Smooth muscle cell (in vitro differentiated cells): Measurements from ENCODE around the gene GAS2L1. TPM values are rescaled to one million over a fixed set of nuclear protein-coding genes. Genes with fewer than 3 reads are reported as not detected.

ENCODE experiments used
- DNase-seq: peaks from one replicate; lab custom pipeline; 2025; ENCODE audit not compliant: unreplicated experiment; lab: John Stamatoyannopoulos, UW
- H2AFZ ChIP-seq: fragments of 200-600 bp; sonication (generic); 2 replicates; pipeline ENCODE4 v1.6.0; 2016; ENCODE audit warnings: antibody characterized with exemption, low read depth, mild to moderate bottlenecking
- H3F3A ChIP-seq: fragments of 200-600 bp; sonication (generic); 2 replicates; pipeline ENCODE4 v1.6.0; 2017; ENCODE audit warnings: antibody characterized with exemption, low read depth
- H3K27ac ChIP-seq: fragments of 200-600 bp; sonication (generic); 2 replicates; pipeline ENCODE4 v1.5.1; 2016; ENCODE audit warnings: low read depth, mild to moderate bottlenecking
- H3K27me3 ChIP-seq: fragments of 200-600 bp; sonication (generic); 2 replicates; pipeline ENCODE4 v1.6.1; 2016; ENCODE audit warnings: low read depth, mild to moderate bottlenecking
- H3K36me3 ChIP-seq: fragments of 200-600 bp; sonication (generic); 2 replicates; pipeline ENCODE4 v1.5.1; 2016; ENCODE audit warnings: low read depth
- H3K4me1 ChIP-seq: fragments of 200-600 bp; sonication (generic); 2 replicates; pipeline ENCODE4 v1.5.1; 2016; ENCODE audit warnings: low read depth
- H3K4me2 ChIP-seq: fragments of 200-600 bp; sonication (generic); 2 replicates; pipeline ENCODE4 v1.6.0; 2016; ENCODE audit warnings: mild to moderate bottlenecking
- H3K4me3 ChIP-seq: fragments of 200-600 bp; sonication (generic); 2 replicates; pipeline ENCODE4 v1.5.1; 2016; ENCODE audit warnings: mild to moderate bottlenecking
- H3K79me2 ChIP-seq: fragments of 200-600 bp; sonication (generic); 2 replicates; pipeline ENCODE4 v1.6.0; 2016; ENCODE audit warnings: low read depth, mild to moderate bottlenecking
- H3K9ac ChIP-seq: fragments of 200-600 bp; sonication (generic); 2 replicates; pipeline ENCODE4 v1.6.0; 2016; ENCODE audit warnings: low read depth
- H3K9me3 ChIP-seq: fragments of 200-600 bp; sonication (generic); replicated peaks from 2 replicates; pipeline ENCODE4 v1.5.1; 2016; ENCODE audit warnings: low read depth
- H4K20me1 ChIP-seq: fragments of 200-600 bp; sonication (generic); 2 replicates; pipeline ENCODE4 v1.6.0; 2016; ENCODE audit warnings: low read depth
- WGBS: methylation state at CpG from one replicate; pipeline ENCODE4 v1.1.7; 2016; ENCODE audit warnings: low lambda C conversion rate; 5-methylcytosine and 5-hydroxymethylcytosine counted together
- polyA plus RNA-seq: library from polyadenylated mRNA; unstranded; fragments of >200 nt; fragmentation: Nextera tagmentation; extraction: Ambion mirVana; gene quantifications from 2 replicates; pipeline ENCODE4 v1.2.1, GENCODE V29; 2016
- total RNA-seq: library from RNA; depleted of rRNA; stranded (reverse); fragments of >200 nt; gene quantifications from 2 replicates; pipeline ENCODE4 v1.2.3, GENCODE V29; 2014
- TF ChIP-seq, protein P1 (sequence below): fragments of 200-600 bp; sonication (generic); IDR thresholded peaks from 2 replicates; pipeline ENCODE4 v1.5.1; 2017; ENCODE audit warnings: borderline replicate concordance, mild to moderate bottlenecking, antibody characterized with exemption; ENCODE audit not compliant: insufficient read depth, poor library complexity, severe bottlenecking

Gene GAS2L1
- total and polyA plus RNA-seq, 2 experiments from 2014 or later = 7.8 to 31.7 TPM

DNA sequence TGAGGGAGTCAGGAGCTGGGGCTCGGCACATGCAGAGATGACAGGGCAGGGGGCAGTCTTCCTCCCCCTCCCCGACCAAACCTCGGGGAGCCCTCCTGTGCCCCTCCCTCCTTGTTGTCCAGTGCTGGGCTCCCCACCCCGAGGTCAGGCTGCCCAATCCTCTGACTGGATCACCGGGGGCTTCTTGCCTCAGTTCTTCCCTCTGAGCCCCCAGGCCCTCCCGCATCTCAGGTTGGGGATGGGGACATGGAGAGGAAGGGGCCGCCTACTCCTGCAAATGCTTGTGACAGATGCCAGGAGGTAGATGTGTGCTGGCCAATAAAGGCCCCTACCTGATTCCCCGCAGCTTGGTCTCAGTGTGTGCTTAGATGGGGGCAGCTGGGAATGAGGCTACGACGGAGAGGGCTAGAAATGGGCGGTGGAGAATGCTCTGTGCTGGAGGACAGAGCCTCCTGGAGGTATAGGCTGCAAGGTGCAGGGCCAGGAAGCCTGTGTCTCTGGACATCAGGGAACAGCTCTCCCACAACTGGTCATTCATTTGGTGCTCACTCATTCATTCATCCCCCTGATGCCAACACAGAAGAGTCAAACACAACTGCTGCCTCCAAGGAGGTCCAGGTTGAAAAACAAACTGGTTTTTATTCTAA lies 47.1 kb upstream of the GAS2L1 start:
- H3K27me3 ChIP-seq = no peaks in the 10 kb centered on the region
- DNase-seq = no peak
- TF ChIP-seq, protein P1, sequence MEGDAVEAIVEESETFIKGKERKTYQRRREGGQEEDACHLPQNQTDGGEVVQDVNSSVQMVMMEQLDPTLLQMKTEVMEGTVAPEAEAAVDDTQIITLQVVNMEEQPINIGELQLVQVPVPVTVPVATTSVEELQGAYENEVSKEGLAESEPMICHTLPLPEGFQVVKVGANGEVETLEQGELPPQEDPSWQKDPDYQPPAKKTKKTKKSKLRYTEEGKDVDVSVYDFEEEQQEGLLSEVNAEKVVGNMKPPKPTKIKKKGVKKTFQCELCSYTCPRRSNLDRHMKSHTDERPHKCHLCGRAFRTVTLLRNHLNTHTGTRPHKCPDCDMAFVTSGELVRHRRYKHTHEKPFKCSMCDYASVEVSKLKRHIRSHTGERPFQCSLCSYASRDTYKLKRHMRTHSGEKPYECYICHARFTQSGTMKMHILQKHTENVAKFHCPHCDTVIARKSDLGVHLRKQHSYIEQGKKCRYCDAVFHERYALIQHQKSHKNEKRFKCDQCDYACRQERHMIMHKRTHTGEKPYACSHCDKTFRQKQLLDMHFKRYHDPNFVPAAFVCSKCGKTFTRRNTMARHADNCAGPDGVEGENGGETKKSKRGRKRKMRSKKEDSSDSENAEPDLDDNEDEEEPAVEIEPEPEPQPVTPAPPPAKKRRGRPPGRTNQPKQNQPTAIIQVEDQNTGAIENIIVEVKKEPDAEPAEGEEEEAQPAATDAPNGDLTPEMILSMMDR = no peak
- 81% methylated on average over 11 of the region's 11 CpGs for WGBS
- no peaks in the 10 kb centered on the region for H3K9me3 ChIP-seq
- H2AFZ ChIP-seq = no peak overlapping the region
- no peaks in the 10 kb centered on the region for H3K36me3 ChIP-seq
- no peaks in the 10 kb centered on the region for H4K20me1 ChIP-seq
- H3K79me2 ChIP-seq = no peaks in the 10 kb centered on the region
- H3K4me3 ChIP-seq = no peak overlapping the region
- no peak overlapping the region for H3K4me2 ChIP-seq
- H3F3A ChIP-seq = no peaks in the 10 kb centered on the region
- no peak overlapping the region for H3K9ac ChIP-seq
- no peak overlapping the region for H3K27ac ChIP-seq
- H3K4me1 ChIP-seq = no peaks in the 10 kb centered on the region

DNA sequence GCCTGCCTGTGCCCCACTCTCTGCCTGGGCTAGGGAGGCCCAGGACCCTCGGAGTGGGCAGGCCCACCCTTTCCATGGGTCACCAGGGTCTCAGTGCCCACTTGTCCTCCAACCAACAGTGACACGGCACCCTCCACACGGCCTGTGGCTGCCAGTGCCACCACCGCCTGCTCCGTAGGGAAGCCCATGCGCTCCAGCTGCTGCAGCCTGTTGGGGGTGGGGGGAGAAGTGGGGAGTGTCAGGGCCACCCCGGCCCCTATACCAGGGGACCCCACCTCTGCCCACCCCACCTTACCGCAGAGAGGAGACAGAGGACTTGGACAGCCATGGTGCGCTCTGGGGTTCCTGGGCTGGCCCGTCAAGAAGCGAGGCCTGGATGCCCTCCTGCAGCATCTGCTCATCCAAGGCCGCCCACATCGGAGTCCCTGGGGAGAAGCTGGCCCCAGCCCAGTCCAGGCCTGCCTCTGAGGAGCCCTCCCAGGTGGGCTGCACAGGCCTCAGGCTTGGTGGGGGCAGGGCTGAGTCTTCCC lies 46.4 kb upstream of the GAS2L1 start:
- no peak for DNase-seq
- H3K27ac ChIP-seq = no peak overlapping the region
- 98% methylated on average over 13 of the region's 13 CpGs for WGBS

DNA sequence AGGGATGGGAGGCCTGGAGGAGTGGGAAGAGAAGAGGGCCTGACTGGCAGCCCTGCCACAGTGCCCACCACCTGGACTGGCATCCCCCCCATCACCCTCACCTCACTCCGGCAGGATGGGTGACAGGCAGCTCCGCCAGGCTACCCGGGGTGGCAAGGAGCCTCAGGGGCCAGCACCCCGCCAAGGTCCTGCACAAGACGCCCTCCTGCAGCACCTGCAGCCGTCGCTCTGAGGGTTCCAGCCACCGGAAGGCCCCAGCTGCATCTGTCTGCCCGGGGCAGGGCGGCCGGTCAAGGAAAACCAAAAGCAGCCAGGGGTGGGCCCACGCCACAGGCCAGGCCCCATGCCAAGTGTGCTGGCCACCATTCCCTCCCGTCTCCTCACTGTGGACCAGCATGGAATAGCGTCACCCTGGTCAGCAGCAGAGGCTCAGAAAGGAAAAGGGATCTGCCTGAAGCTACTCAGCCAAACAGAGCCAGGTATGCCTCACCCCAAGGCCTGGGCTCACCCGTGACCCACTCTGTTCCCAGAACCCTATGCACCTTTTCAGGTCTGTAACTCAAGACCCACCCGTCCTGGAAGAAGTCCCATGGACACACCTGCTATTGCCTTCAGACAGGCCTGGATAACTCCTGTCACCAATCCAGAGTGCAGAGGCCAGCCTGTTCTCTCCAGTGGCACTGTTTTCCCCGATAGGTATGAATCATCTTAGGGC lies 45.7 kb upstream of the GAS2L1 start:
- no peak overlapping the region for H2AFZ ChIP-seq
- no peaks in the 10 kb centered on the region for H3K9me3 ChIP-seq
- DNase-seq = no peak
- no peaks in the 10 kb centered on the region for H3K27me3 ChIP-seq
- no peak overlapping the region for H3K27ac ChIP-seq
- no peaks in the 10 kb centered on the region for H3K79me2 ChIP-seq
- no peak overlapping the region for H3K9ac ChIP-seq
- no peak overlapping the region for H3K4me2 ChIP-seq
- WGBS = 95% methylated on average over 17 of the region's 17 CpGs
- no peaks in the 10 kb centered on the region for H3K4me1 ChIP-seq
- no peaks in the 10 kb centered on the region for H4K20me1 ChIP-seq
- H3F3A ChIP-seq = no peaks in the 10 kb centered on the region
- H3K4me3 ChIP-seq = no peak overlapping the region
- TF ChIP-seq, protein P1 = no peak
- H3K36me3 ChIP-seq = no peaks in the 10 kb centered on the region

More for the DNA sequence above, 46.4 kb upstream of the GAS2L1 start:
- TF ChIP-seq, protein P1 = no peak
- Histone ChIP-seq H3K4me3 (no peak overlapping the region), H3K27me3 (no peaks in the 10 kb centered on the region), H3K4me2 (no peak overlapping the region), H4K20me1 (no peaks in the 10 kb centered on the region), H3K4me1 (no peaks in the 10 kb centered on the region), H3K36me3 (no peaks in the 10 kb centered on the region), H2AFZ (no peak overlapping the region), H3K9me3 (no peaks in the 10 kb centered on the region), H3K79me2 (no peaks in the 10 kb centered on the region), H3K9ac (no peak overlapping the region), H3F3A (no peaks in the 10 kb centered on the region)
